Measurements from ENCODE around the gene MAPK8.

The MAPK8 gene

GRCh38 chr10:48282829-48283228 lies 23.6 kb upstream of the MAPK8 start:
- Histone ChIP-seq H3K27ac (no peak overlapping the region), H3K36me3 (no peaks in the 10 kb centered on the region), H3K4me3 (ENCODE audit: low read depth, low read length) (no peak overlapping the region), H3K9me3 (ENCODE audit: severe bottlenecking) (no peaks in the 10 kb centered on the region), H3K27me3 (ENCODE audit: insufficient read depth, low read depth, severe bottlenecking) (no peaks in the 10 kb centered on the region)
- TF ChIP-seq CTCF (IDR thresholded peaks at IDR 0.05; ENCODE audit: low read depth, low read length) = no peak
- no peak for DNase-seq

- no peak overlapping the region for H3K27ac ChIP-seq
- no peaks in the 10 kb centered on the region for H3K27me3 ChIP-seq (ENCODE audit: insufficient read depth, low read depth, severe bottlenecking)
- no peak for DNase-seq
- no peak for TF ChIP-seq CTCF (IDR thresholded peaks at IDR 0.05; ENCODE audit: low read depth, low read length)
- no peak overlapping the region for H3K4me3 ChIP-seq (ENCODE audit: low read depth, low read length)
- no peaks in the 10 kb centered on the region for H3K9me3 ChIP-seq (ENCODE audit: severe bottlenecking)
- H3K36me3 ChIP-seq = no peaks in the 10 kb centered on the region
Observed at GRCh38 chr10:48284002-48284546, 22.4 kb upstream of the MAPK8 start.

GRCh38 chr10:48284811-48285210 lies 21.7 kb upstream of the MAPK8 start:
- TF ChIP-seq CTCF (IDR thresholded peaks at IDR 0.05; ENCODE audit: low read depth, low read length) = no peak
- H3K27ac ChIP-seq = no peak overlapping the region

GRCh38 chr10:48285710-48286109 lies 20.8 kb upstream of the MAPK8 start:
- no peak for DNase-seq
- Histone ChIP-seq H3K9me3 (ENCODE audit: severe bottlenecking) (no peaks in the 10 kb centered on the region), H3K36me3 (no peaks in the 10 kb centered on the region), H3K27me3 (ENCODE audit: insufficient read depth, low read depth, severe bottlenecking) (no peaks in the 10 kb centered on the region), H3K4me3 (ENCODE audit: low read depth, low read length) (no peak overlapping the region), H3K27ac (no peak overlapping the region)
- no peak for TF ChIP-seq CTCF (IDR thresholded peaks at IDR 0.05; ENCODE audit: low read depth, low read length)

More at GRCh38 chr10:48284811-48285210, 21.7 kb upstream of the MAPK8 start:
- Histone ChIP-seq H3K36me3 (no peaks in the 10 kb centered on the region), H3K4me3 (ENCODE audit: low read depth, low read length) (no peak overlapping the region), H3K27me3 (ENCODE audit: insufficient read depth, low read depth, severe bottlenecking) (no peaks in the 10 kb centered on the region), H3K9me3 (ENCODE audit: severe bottlenecking) (no peaks in the 10 kb centered on the region)
- DNase-seq = no peak

- no peaks in the 10 kb centered on the region for H3K27me3 ChIP-seq (ENCODE audit: insufficient read depth, low read depth, severe bottlenecking)
- no peaks in the 10 kb centered on the region for H3K9me3 ChIP-seq (ENCODE audit: severe bottlenecking)
- no peak overlapping the region for H3K4me3 ChIP-seq (ENCODE audit: low read depth, low read length)
- DNase-seq = no peak
- TF ChIP-seq CTCF (IDR thresholded peaks at IDR 0.05; ENCODE audit: low read depth, low read length) = no peak
- H3K36me3 ChIP-seq = no peaks in the 10 kb centered on the region
- peak overlapping the region; percentile 93 for H3K27ac ChIP-seq
Observed at GRCh38 chr10:48286356-48286755, 20.1 kb upstream of the MAPK8 start.

Data from WERI-Rb-1 (cell line).